GM19463 (cell line): ENCODE data around the gene PTDSS2.
A peak's percentile ranks its signal among the peaks of the same experiment; 100 is the strongest.

Experiments used
- ATAC-seq: cut with Tn5 transposase; IDR thresholded peaks from one replicate; pipeline ENCODE4 v1.9.1; 2021; ENCODE audit warnings: mild to moderate bottlenecking, moderate library complexity; ENCODE audit not compliant: unreplicated experiment

PTDSS2 gene

DNA sequence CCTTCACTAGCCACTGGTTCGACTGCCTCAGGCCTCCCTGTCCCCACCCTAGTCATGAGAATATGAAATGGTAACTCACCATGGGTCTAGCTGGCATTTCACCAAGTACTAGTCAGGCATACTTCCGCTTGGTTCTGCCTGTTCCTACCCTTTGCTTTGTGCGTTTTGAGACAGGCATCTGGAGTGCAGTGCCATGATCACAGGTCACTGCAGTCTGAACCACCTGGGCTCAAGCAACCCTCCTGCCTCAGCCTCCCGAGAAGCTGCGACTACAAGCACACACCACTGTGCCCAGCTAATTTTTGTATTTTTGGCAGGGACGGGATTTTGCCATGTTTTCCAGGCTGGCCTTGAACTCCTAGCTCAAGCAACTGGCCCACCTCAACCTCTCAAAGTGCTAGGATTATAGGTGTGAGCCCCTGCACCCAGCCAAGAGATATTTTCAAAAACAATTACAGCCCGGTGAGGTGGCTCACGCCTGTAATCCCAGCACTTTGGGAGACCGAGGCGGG is 71.2 kb downstream of the PTDSS2 start:
- no peak for ATAC-seq

- no peak for ATAC-seq
These were observed 76.1 kb downstream of the PTDSS2 start for GRCh38 chr11:526192-526591.

DNA sequence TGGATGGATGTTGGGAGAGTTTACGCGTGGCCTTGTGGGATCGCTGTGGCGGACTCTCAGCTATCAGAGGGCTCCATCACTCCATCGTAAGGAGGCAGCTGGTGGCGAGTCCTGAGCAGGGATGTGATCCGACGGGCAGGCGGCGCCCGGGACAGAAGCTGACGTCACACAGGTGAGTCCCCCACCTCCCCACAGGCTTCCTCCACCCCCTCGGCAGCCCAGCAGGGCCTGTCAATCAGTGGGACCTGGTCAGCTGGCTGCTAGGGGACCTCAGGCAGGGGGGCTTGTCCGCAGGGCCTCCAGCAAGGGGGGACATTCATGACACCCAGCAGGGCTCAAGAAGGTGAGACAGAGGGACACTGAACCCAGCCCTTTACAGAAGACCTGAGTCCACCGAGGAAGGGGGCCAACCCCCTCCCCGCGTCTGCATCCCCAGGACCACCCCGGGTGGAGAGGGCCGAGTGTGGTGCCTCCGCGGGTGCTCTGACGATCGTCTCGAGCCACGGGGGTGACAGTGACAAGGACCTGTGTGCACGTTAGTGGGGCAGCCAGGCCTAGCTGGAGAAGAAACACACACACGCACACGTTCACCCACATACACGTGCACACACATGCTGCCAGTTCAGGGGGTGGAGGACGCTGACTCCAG is 78.2 kb downstream of the PTDSS2 start:
- ATAC-seq, result no peak

- ATAC-seq, result no peak
These were observed 79.0 kb downstream of the PTDSS2 start for GRCh38 chr11:528815-529727.

DNA sequence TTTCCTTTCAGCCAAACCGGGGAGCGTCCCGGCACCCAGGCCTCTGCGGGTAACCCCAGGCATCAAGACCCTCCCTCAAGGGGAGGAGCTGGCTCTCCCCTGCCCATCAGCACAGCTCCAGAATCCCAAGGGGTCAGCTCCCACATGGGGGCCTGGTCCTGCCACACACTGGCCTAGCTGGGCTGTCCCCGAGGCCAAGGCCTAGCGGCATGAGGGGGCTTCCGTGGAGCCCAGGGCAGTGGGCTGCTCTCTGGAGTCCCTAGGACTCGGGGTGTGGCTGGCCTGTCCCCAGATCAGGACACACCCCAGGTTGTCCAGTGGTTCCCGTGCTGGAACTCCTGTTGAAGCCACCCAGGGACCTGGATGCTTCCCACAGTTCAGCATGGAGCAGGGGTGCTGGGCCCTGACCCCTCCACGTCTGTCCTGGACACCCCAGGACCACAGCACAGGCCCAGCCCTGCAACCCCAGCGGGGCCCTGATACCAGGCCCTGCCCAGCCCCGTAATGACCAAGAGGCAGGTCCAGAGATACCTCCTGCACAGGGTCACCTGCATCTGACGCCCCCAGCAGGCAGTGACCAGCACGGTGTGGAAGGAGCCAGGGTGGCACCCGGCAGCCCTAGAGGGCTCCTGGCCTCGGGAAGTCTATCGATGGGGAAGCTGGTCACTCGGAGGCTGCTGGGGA is 79.8 kb downstream of the PTDSS2 start:
- ATAC-seq, result no peak

GRCh38 chr11:530960-531831 is 81.1 kb downstream of the PTDSS2 start:
- no peak for ATAC-seq

GRCh38 chr11:531919-532526 is 81.9 kb downstream of the PTDSS2 start:
- ATAC-seq, result no peak

DNA sequence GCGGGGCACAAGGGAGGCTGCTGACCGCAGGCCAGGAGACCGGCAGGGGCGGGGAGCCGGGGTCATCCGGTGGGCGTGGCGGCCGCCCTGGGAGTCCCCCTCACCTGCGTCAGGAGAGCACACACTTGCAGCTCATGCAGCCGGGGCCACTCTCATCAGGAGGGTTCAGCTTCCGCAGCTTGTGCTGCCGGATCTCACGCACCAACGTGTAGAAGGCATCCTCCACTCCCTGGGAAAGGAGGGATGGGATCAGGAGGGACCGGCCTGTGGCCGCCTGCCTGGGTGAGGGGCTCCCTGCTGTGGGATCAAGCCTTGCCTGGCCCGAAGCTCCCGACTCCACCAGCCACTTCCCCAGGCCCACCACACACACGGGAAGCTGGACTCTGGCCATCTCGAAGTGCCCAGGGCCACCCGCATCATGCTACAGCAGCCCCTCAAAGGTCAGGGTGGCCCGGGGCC is 82.5 kb downstream of the PTDSS2 start:
- no peak for ATAC-seq

DNA sequence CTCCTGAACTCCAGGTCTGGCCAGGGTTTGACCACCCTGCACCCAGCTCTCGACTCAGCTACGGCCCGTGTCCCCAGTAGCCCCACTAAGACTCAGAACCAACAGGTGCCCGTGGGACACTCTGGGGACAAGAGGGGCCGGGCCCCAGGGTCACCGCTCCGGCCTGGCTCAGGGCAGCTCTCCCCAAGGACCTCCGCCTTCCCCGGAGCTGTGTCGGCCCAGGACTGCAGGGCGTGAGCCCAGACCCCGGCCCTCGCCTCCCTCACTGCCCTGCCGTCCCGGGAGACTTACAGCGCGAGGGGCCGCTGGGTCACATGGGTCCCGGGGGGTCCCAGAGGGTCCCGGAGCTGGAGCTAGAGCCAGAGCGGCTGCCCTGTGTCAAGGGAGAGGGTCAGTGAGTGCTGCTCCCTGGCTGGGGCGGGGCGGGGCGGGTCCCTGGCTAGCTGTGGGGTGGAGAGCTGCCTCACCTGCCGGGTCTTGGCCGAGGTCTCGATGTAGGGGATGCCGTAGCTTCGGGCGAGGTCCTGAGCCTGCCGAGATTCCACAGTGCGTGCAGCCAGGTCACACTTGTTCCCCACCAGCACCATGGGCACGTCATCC is 83.0 kb downstream of the PTDSS2 start:
- no peak for ATAC-seq

- ATAC-seq, result no peak
These were observed 83.7 kb downstream of the PTDSS2 start for GRCh38 chr11:533586-534395.

GRCh38 chr11:534396-535209 is 84.5 kb downstream of the PTDSS2 start:
- no peak for ATAC-seq

- ATAC-seq, result peak; percentile 16
These were observed 85.1 kb downstream of the PTDSS2 start for GRCh38 chr11:535210-535518.

GRCh38 chr11:535519-536454 is 85.7 kb downstream of the PTDSS2 start, which contains the start of gene HRAS:
Gene HRAS, minus strand, starts transcription at chr11:535576.
- peak; percentile 74 for ATAC-seq

GRCh38 chr11:536841-537621 is 87.0 kb downstream of the PTDSS2 start, which contains the start of gene LRRC56:
Gene LRRC56, plus strand, starts transcription at chr11:537527. Its CDS starts 3,158 bp downstream, at chr11:540685.
- peak; percentile 51 for ATAC-seq

DNA sequence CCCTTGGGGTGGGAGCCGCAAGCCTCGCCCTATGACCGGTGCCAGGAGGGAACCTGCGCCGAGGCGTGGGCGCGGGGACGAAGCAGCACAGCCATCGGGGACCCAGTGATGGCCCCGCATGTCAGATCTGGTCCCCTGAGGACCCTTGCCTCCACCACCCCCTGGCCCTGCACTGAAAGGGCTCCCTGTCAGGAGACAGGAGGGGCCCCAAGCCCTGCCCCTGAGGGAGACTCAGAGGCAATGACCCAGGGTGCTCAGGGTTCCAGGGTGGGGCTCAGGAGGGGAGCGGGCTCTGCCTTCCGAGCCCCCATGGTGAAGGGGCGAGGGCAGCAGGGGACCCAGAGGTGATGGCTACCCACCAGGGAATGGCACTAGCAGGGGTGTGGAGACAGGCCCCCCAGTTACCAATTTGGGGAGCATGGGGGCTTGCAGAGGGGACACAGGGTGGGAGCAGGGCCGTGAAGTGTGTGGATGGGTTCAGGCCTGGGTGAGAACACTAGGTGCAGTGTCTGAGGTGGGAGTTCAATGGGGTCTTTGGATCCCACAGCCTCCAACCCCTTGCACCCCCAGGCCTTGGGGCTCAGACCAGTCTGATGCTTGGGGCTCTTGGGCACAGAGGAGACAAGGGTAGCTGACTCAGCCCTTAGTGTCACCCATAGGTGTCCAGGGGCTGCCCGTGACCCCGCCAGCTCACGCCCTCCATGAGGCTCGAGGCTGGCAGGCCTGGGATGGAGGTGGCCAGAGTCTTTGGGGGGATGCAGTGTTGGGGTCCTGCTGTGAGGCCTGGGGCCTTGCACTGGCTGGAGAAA is 87.7 kb downstream of the PTDSS2 start:
- no peak for ATAC-seq
